PC-3 (cell line): ENCODE data around the gene FAM221A.

Experiments
- EZH2 ChIP-seq: fragments of 300-600 bp; sonication (generic); IDR thresholded peaks from one replicate; pipeline ENCODE4 v1.6.1; 2017; ENCODE audit warnings: antibody characterized with exemption, mild to moderate bottlenecking, low read length; ENCODE audit not compliant: unreplicated experiment
- EZH2phosphoT487 ChIP-seq: fragments of 300-600 bp; sonication (generic); IDR thresholded peaks from 2 replicates; pipeline ENCODE4 v1.6.1; 2018; ENCODE audit warnings: mild to moderate bottlenecking, antibody characterized with exemption, low read length, borderline replicate concordance
- TF ChIP-seq, protein P1 (sequence below): fragments of 300-600 bp; sonication (generic); conservative IDR thresholded peaks from 2 replicates; pipeline ENCODE4 v1.5.1; 2017; ENCODE audit warnings: antibody characterized with exemption, low read depth, mild to moderate bottlenecking, low read length

DNA sequence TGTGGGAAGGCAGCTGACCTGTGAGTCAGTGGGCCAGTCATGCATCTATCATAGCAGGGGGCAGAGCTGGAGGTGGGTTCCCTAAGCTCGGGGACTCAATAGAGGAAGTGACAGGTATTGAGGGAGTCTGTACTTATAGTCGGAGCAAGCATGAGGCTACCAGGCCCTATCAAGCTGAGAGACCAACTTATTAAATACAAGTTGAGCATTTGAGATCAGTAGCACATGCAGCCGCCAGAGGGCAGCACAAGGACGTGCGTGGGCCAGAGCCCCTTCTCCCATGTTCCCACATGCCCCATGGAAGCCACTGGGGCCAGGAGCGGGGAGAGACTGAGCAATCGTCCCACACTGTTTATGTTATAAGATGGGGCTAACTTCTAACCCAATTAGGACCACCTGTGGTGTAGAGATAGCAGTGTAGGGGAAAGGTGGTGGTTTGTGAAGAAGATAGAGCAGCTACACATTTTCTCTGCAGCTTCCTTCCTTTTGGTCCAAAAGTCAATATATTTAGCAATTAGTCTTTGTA is 17.0 kb downstream of the FAM221A start:
- TF ChIP-seq EZH2 (no peak), EZH2phosphoT487 (no peak)
- TF ChIP-seq, protein P1, sequence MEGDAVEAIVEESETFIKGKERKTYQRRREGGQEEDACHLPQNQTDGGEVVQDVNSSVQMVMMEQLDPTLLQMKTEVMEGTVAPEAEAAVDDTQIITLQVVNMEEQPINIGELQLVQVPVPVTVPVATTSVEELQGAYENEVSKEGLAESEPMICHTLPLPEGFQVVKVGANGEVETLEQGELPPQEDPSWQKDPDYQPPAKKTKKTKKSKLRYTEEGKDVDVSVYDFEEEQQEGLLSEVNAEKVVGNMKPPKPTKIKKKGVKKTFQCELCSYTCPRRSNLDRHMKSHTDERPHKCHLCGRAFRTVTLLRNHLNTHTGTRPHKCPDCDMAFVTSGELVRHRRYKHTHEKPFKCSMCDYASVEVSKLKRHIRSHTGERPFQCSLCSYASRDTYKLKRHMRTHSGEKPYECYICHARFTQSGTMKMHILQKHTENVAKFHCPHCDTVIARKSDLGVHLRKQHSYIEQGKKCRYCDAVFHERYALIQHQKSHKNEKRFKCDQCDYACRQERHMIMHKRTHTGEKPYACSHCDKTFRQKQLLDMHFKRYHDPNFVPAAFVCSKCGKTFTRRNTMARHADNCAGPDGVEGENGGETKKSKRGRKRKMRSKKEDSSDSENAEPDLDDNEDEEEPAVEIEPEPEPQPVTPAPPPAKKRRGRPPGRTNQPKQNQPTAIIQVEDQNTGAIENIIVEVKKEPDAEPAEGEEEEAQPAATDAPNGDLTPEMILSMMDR, result peak; percentile 77
